GM10266 (cell line): ENCODE results near the gene FKBP8.

Experiments
- DNase-seq: peaks from one replicate; pipeline ENCODE4 v3.0.0; 2012; ENCODE audit errors: extremely low spot score
- CTCF ChIP-seq: IDR thresholded peaks from 2 replicates; pipeline ENCODE4 v1.5.1; 2012; ENCODE audit warnings: mild to moderate bottlenecking, low read depth; ENCODE audit not compliant: control insufficient read depth, insufficient read depth; ENCODE audit errors: missing control alignments

Gene FKBP8

GRCh38 chr19:18587962-18588610 lies 44.7 kb upstream of the FKBP8 start:
- DNase-seq = no peak
- no peak for TF ChIP-seq CTCF

DNA sequence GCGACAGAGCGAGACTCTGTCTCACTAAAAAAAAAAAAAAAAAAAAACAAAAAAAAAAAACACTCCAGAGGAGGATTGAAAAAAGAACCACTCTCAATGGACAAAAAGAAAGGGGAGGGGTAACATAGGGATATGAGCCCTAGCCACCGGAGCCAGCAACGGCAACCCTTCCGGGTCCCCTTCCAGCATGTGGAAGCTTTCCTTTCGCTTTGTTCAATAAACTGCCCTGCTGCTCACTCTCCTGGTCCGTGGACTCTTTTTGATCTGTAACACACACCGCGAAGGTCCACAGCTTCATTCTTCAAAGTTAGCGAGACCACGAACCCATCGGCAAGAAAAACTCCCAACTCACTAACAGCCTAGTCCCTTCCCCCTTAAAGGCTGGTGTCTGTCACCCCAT lies 44.2 kb upstream of the FKBP8 start:
- no peak for DNase-seq
- no peak for TF ChIP-seq CTCF

GRCh38 chr19:18586306-18586705 lies 42.9 kb upstream of the FKBP8 start:
- no peak for TF ChIP-seq CTCF
- no peak for DNase-seq

- no peak for DNase-seq
- TF ChIP-seq CTCF = no peak
These were observed 36.9 kb upstream of the FKBP8 start for GRCh38 chr19:18580311-18580710.

DNA sequence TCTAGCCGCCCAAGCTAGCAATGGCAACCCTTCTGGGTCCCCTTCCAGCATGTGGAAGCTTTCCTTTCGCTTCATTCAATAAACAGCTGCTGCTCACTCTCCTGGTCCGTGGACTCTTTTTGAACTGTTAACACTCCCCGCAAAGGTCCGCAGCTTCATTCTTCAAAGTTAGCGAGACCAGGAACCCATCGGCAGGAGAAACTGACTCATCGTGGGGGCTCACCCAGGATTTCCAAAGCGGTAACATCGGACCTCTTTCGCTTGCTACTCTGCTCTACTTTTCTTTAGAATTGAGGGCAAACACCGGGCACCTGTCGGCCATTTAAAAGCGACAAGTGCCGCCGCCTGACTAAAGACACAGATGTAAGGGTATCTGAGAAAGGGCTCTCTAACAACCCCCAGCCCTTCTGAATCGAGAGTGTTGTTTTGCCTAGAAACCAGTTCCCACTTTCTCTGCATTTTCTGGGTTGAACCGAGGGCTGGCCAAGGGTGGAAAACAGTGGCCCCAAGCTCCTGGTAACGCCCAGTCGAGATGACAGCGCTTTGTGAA lies 34.1 kb upstream of the FKBP8 start:
- TF ChIP-seq CTCF = no peak

GRCh38 chr19:18576383-18576782 lies 33.0 kb upstream of the FKBP8 start:
- TF ChIP-seq CTCF = no peak
- no peak for DNase-seq

More for the DNA sequence above, 34.1 kb upstream of the FKBP8 start:
- DNase-seq = no peak

GRCh38 chr19:18574691-18575291 lies 31.4 kb upstream of the FKBP8 start:
- no peak for TF ChIP-seq CTCF
- no peak for DNase-seq
